ENCODE measurements around the gene PIP4K2B.

Gene PIP4K2B

GRCh38 chr17:38746849-38747462 lies 52.4 kb downstream of the PIP4K2B start:
- H3K27ac ChIP-seq: peak overlapping the region; percentile 77
- no peak for DNase-seq (ENCODE audit: low read depth, low spot score)

GRCh38 chr17:38746004-38746848 lies 53.1 kb downstream of the PIP4K2B start:
- no peak for DNase-seq (ENCODE audit: low read depth, low spot score)
- no peak overlapping the region for H3K27ac ChIP-seq

- H3K27ac ChIP-seq: no peak overlapping the region
- DNase-seq (ENCODE audit: low read depth, low spot score): no peak
These were observed 53.8 kb downstream of the PIP4K2B start for GRCh38 chr17:38745545-38745944.

- no peak for DNase-seq (ENCODE audit: low read depth, low spot score)
- no peak overlapping the region for H3K27ac ChIP-seq
These were observed 55.7 kb downstream of the PIP4K2B start for GRCh38 chr17:38743556-38744171.

GRCh38 chr17:38742411-38743308 lies 56.7 kb downstream of the PIP4K2B start:
- H3K27ac ChIP-seq: no peak overlapping the region
- no peak for DNase-seq (ENCODE audit: low read depth, low spot score)

GRCh38 chr17:38741921-38742410 lies 57.4 kb downstream of the PIP4K2B start:
- DNase-seq (ENCODE audit: low read depth, low spot score): no peak
- H3K27ac ChIP-seq: no peak overlapping the region

GRCh38 chr17:38741461-38741860 lies 57.9 kb downstream of the PIP4K2B start:
- no peak for DNase-seq (ENCODE audit: low read depth, low spot score)
- no peak overlapping the region for H3K27ac ChIP-seq

GRCh38 chr17:38740806-38741205 lies 58.5 kb downstream of the PIP4K2B start:
- no peak for DNase-seq (ENCODE audit: low read depth, low spot score)
- H3K27ac ChIP-seq: no peak overlapping the region

- no peak overlapping the region for H3K27ac ChIP-seq
- no peak for DNase-seq (ENCODE audit: low read depth, low spot score)
These were observed 59.3 kb downstream of the PIP4K2B start for GRCh38 chr17:38740044-38740443.

- H3K27ac ChIP-seq: no peak overlapping the region
- no peak for DNase-seq (ENCODE audit: low read depth, low spot score)
These were observed 60.1 kb downstream of the PIP4K2B start for GRCh38 chr17:38739305-38739704.

GRCh38 chr17:38738686-38739085 lies 60.7 kb downstream of the PIP4K2B start:
- H3K27ac ChIP-seq: no peak overlapping the region
- DNase-seq (ENCODE audit: low read depth, low spot score): no peak

- no peak for DNase-seq (ENCODE audit: low read depth, low spot score)
- no peak overlapping the region for H3K27ac ChIP-seq
These were observed 61.2 kb downstream of the PIP4K2B start for GRCh38 chr17:38738007-38738662.

GRCh38 chr17:38735161-38735997 lies 64.0 kb downstream of the PIP4K2B start:
- no peak overlapping the region for H3K27ac ChIP-seq
- no peak for DNase-seq (ENCODE audit: low read depth, low spot score)

- DNase-seq (ENCODE audit: low read depth, low spot score): no peak
- no peak overlapping the region for H3K27ac ChIP-seq
These were observed 65.1 kb downstream of the PIP4K2B start for GRCh38 chr17:38733982-38734973.

- no peak for DNase-seq (ENCODE audit: low read depth, low spot score)
- H3K27ac ChIP-seq: no peak overlapping the region
These were observed 65.9 kb downstream of the PIP4K2B start for GRCh38 chr17:38733282-38733981.

GRCh38 chr17:38732376-38733281 lies 66.7 kb downstream of the PIP4K2B start:
- no peak overlapping the region for H3K27ac ChIP-seq
- DNase-seq (ENCODE audit: low read depth, low spot score): no peak
